ENCODE measurements around the gene TNFSF10.

TNFSF10 gene

GRCh38 chr3:172515130-172515918 lies 7.9 kb downstream of the TNFSF10 start:
- no peak for DNase-seq

GRCh38 chr3:172514678-172515077 lies 8.6 kb downstream of the TNFSF10 start:
- no peak for DNase-seq

- peak; percentile 59 for DNase-seq
These were observed 9.7 kb downstream of the TNFSF10 start for GRCh38 chr3:172513488-172513887.

- DNase-seq = peak; percentile 84
These were observed 11.2 kb downstream of the TNFSF10 start for GRCh38 chr3:172511783-172512762.

- no peak for DNase-seq
These were observed 17.1 kb downstream of the TNFSF10 start for GRCh38 chr3:172506094-172506493.

GRCh38 chr3:172501540-172501939 lies 21.7 kb downstream of the TNFSF10 start:
- no peak for DNase-seq

- peak; percentile 78 for DNase-seq
These were observed 33.0 kb downstream of the TNFSF10 start for GRCh38 chr3:172490198-172490669.

- no peak for DNase-seq
These were observed 45.1 kb downstream of the TNFSF10 start for GRCh38 chr3:172478116-172478515.

- DNase-seq = no peak
These were observed 46.9 kb downstream of the TNFSF10 start for GRCh38 chr3:172476347-172476746.

- DNase-seq = no peak
These were observed 47.5 kb downstream of the TNFSF10 start for GRCh38 chr3:172475703-172476102.

- no peak for DNase-seq
These were observed 51.3 kb downstream of the TNFSF10 start for GRCh38 chr3:172471903-172472302.

GRCh38 chr3:172470588-172470987 lies 52.6 kb downstream of the TNFSF10 start:
- DNase-seq = no peak

GRCh38 chr3:172467170-172467824 lies 55.9 kb downstream of the TNFSF10 start:
- DNase-seq = no peak

GRCh38 chr3:172466553-172467130 lies 56.6 kb downstream of the TNFSF10 start:
- DNase-seq = no peak

GRCh38 chr3:172465281-172465680 lies 57.9 kb downstream of the TNFSF10 start:
- no peak for DNase-seq

GRCh38 chr3:172464306-172464705 lies 58.9 kb downstream of the TNFSF10 start:
- no peak for DNase-seq

GRCh38 chr3:172461530-172462138 lies 61.6 kb downstream of the TNFSF10 start:
- peak; percentile 55 for DNase-seq

- DNase-seq = no peak
These were observed 66.8 kb downstream of the TNFSF10 start for GRCh38 chr3:172456404-172456803.

Measured in CD4-positive, alpha-beta T cell treated with Interleukin-21 for 1 hour (primary cell).